ENCODE data around the gene CD27.
A peak's percentile ranks its signal among the peaks of the same experiment; 100 is the strongest.
"Not testable (repeated sequence)": the region's sequence is repeated elsewhere in the genome, so short reads cannot be mapped to it uniquely, and the experiment has no call there.

Gene CD27

DNA sequence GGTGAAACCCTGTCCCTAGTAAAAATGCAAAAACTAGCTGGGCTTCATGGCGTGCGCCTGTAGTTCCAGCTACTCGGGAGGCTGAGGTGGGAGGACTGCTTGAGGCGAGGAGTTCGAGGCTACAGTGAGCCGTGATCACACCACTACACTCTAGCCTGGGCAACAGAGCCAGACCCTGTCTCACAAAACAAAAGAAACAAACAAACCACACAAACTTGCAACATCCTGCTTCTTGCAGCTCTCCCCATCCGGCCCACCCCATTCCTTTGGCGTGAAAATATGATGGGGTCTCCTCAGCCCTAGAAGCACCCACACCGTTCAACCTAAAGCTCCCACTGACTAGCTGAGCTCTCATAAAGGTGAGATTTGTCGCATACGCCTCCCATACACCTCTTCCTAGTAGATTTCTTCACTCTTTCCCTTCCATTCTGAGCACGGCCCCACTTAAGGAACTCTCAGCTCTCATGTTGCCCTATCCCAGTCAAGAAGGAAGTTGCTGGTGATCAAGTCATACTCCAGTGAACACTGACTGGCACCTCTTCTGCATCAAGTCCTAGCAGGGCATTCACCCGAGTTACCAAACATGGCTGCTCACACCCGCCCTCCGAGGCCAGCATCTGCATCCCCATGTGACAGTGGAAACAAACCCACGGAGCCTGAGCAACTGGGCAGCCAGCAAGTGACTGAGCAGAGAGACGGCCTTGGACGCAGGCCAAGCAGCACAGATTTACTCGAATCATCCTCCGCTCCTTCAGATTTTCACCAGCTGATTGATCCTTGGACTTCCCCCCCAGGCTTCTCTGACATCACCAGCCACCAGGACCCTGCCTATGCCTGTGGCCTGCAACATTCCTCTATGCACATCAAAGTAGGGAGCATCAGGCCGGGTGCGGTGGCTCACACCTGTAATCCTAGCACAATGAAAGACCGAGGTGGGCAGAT lies 18.9 kb upstream of the CD27 start:
- TF ChIP-seq, protein P1, sequence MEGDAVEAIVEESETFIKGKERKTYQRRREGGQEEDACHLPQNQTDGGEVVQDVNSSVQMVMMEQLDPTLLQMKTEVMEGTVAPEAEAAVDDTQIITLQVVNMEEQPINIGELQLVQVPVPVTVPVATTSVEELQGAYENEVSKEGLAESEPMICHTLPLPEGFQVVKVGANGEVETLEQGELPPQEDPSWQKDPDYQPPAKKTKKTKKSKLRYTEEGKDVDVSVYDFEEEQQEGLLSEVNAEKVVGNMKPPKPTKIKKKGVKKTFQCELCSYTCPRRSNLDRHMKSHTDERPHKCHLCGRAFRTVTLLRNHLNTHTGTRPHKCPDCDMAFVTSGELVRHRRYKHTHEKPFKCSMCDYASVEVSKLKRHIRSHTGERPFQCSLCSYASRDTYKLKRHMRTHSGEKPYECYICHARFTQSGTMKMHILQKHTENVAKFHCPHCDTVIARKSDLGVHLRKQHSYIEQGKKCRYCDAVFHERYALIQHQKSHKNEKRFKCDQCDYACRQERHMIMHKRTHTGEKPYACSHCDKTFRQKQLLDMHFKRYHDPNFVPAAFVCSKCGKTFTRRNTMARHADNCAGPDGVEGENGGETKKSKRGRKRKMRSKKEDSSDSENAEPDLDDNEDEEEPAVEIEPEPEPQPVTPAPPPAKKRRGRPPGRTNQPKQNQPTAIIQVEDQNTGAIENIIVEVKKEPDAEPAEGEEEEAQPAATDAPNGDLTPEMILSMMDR (conservative IDR thresholded peaks at IDR 0.05; ENCODE audit: control insufficient read depth, insufficient read depth, low read depth, low read length): no peak
- H3K4me3 ChIP-seq (ENCODE audit: control insufficient read depth, low read depth, low read length): no peak overlapping the region
- DNase-seq (ENCODE audit: low read depth): peak; percentile 22

DNA sequence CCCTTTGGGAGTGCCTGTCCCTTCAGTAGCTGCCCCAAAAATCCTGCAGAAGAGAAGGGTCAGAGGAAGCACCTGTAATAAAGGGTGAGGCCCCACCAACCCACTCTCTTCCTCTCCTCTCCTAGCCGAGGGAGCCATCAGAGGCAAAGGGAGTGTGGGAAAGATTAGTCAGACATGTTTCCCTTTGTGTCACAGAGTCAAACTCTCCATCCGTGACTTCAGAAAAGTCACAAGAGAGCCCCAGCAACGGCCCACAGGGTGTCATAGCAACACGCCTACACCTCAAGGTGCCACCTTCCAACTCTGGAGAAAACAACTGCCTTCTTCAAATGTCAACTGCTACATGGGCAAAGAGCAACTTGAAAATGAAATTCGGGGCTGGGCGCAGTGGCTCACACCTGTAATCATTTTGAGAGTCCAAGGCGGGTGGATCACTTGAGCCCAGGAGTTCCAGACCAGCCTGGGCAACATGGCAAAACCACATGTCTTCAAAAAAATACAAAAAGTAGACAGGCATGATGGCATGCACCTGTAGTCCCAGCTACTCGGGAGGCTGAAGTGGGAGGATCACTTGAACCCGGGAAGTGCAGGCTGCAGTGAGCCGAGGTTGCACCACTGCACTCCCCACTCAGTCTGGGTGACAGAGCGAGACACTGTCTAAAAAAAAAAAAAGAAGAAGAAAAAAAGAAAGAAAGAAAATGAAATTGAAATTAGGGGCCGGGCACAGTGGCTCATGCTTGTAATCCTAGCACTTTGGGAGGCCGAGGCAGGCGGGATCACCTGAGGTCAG lies 17.7 kb upstream of the CD27 start:
- TF ChIP-seq, protein P1 (conservative IDR thresholded peaks at IDR 0.05; ENCODE audit: control insufficient read depth, insufficient read depth, low read depth, low read length): no peak
- H3K4me3 ChIP-seq (ENCODE audit: control insufficient read depth, low read depth, low read length): no peak overlapping the region
- no peak for DNase-seq (ENCODE audit: low read depth)

DNA sequence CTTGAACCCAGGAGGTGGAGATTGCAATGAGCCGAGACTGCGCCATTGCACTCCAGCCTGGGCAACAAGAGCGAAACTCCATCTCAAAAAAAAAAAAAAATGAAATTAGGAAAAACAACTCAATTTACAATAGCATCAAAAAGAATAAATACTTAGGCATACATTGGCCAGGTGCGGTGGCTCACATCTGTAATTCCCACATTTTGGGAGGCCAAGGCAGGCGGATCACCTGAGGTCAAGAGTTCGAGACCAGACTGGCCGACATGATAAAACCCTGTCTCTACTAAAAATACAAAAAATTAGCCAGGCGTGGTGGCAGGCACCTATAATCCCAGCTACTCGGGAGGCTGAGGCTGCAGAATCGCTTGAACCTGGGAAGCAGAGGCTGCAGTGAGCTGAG lies 17.0 kb upstream of the CD27 start:
- H3K4me3 ChIP-seq (ENCODE audit: control insufficient read depth, low read depth, low read length); DNase-seq (ENCODE audit: low read depth): not testable (repeated sequence)

DNA sequence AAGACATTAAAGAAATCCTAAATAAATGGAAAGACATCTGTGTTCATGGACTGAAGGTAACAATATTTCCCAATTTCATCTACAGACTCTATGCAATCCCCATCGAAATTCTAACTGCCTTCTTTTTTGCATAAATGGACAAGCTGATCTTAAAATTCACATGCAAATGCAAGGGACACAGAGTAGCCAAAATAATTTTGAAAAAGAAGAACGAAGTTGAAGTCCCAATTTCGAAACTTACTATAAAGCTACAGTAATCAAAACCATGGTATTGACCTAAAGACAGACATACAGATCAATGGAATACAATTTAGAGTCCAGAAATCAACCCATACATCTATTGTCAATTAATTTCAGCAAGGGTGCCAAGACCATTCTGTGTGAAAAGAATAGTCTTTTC lies 16.4 kb upstream of the CD27 start:
- no peak for DNase-seq (ENCODE audit: low read depth)
- TF ChIP-seq, protein P1 (conservative IDR thresholded peaks at IDR 0.05; ENCODE audit: control insufficient read depth, insufficient read depth, low read depth, low read length): no peak
- no peak overlapping the region for H3K4me3 ChIP-seq (ENCODE audit: control insufficient read depth, low read depth, low read length)

DNA sequence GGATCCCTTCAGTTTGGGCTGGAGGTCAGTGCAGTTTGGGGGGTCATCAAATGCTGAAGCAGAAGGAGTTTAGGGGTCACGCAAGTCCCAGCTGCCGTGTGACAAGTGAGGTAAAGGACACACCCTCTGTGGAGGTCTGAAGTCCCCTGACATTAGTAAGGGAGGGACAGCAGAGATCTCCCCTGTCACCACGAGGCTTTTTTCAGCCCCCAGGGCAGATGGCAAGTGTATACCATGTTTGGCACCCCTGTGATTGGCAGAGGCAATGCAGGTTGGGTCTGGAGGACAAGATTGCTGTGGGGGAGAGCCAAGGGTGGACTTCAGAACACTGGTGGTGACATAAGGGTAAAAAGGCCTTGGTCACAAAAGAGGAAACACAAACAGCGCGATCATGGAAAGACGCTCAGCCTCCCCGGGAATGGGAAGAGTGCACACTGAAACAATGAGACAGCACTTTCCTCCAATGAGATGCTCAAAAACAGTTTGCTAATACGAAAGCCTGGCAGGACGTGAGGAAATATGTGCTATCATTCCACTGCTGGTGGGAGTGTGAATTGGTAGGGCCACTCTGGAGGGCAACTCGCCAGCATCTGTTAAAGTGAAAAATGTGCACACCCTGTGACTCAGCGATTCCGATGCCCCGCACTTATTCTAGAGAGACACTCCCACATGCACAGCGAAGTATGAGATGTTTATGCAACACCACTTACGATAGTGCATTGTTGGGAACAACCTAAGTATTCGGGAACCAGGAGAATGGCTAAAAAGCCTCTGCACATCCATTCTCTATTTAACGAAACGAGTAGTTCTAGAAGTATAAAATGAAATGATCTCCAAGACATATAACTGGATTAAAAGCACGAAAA lies 14.4 kb upstream of the CD27 start:
- peak overlapping the region; percentile 18 for H3K4me3 ChIP-seq (ENCODE audit: control insufficient read depth, low read depth, low read length)
- TF ChIP-seq, protein P1 (conservative IDR thresholded peaks at IDR 0.05; ENCODE audit: control insufficient read depth, insufficient read depth, low read depth, low read length): no peak
- DNase-seq (ENCODE audit: low read depth): peak; percentile 99

DNA sequence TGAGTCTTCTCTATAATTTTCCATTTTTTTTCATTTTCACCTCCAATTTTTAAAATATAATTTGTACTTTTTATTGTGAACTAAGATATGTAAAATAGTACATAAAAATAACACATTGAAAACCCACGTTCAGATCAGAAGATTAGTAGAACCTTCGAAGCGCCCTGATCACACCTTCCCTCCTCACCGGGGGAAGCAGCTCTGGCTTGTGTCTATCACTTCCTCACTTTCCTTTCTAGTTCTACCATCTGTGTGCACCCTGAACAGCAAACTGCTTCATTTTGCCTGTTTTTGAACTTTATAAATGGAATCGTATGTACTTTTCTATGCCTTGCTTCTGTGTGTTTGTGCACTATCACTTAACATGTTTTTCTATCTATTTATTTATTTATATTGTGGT lies 11.8 kb upstream of the CD27 start:
- TF ChIP-seq, protein P1 (conservative IDR thresholded peaks at IDR 0.05; ENCODE audit: control insufficient read depth, insufficient read depth, low read depth, low read length): no peak
- H3K4me3 ChIP-seq (ENCODE audit: control insufficient read depth, low read depth, low read length): no peak overlapping the region
- DNase-seq (ENCODE audit: low read depth): no peak
